ENCODE measurements around the gene ATPAF1.

The ATPAF1 gene

GRCh38 chr1:46646844-46647243 is 21.3 kb downstream of the ATPAF1 start:
- no peak for DNase-seq

DNA sequence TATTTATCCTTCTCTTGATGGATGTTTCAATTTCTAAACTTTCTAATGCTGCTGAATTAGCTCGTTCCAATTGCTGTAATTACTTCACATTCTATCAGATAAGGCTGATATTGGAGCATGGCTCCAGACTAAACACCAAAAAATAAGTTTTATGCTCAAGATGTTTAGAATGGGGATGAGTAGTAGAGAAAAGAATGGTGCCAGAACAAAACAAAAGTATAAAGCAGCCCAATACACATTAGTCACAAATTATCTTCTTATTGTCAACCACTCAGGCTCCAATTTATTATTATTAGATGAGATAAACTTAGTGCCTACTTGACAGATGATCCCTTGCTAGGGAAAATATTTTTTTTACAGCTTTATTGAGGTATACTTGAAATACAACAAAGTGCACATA is 21.8 kb downstream of the ATPAF1 start:
- DNase-seq = no peak

GRCh38 chr1:46645815-46646214 is 22.3 kb downstream of the ATPAF1 start:
- no peak for DNase-seq

- no peak for DNase-seq
These were observed 24.8 kb downstream of the ATPAF1 start for GRCh38 chr1:46643368-46643775.

- DNase-seq = no peak
These were observed 26.0 kb downstream of the ATPAF1 start for GRCh38 chr1:46642115-46642680.

GRCh38 chr1:46639547-46639946 is 28.6 kb downstream of the ATPAF1 start:
- no peak for DNase-seq

DNA sequence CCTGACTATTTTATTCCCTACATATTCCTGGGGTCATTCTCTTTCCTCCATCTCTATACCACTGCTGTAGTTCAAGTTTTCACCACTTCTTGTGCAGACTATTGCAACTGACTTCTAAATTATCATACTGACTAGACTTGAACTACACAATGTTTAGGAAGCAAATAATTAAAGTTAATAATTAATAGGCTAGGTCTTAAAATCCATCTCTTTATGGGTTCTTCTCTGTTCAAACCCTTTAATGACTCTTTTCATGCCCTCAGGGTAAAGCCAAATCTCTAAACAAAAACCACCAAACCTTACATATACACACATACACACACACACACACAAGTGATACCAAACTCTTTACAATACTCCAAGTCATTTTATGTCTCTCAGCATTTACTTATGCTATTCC is 29.2 kb downstream of the ATPAF1 start:
- no peak for DNase-seq

GRCh38 chr1:46637444-46638083 is 30.6 kb downstream of the ATPAF1 start:
- no peak for DNase-seq

GRCh38 chr1:46635205-46635604 is 33.0 kb downstream of the ATPAF1 start:
- no peak for DNase-seq

- DNase-seq = no peak
These were observed 37.4 kb downstream of the ATPAF1 start for GRCh38 chr1:46630719-46631118.

DNA sequence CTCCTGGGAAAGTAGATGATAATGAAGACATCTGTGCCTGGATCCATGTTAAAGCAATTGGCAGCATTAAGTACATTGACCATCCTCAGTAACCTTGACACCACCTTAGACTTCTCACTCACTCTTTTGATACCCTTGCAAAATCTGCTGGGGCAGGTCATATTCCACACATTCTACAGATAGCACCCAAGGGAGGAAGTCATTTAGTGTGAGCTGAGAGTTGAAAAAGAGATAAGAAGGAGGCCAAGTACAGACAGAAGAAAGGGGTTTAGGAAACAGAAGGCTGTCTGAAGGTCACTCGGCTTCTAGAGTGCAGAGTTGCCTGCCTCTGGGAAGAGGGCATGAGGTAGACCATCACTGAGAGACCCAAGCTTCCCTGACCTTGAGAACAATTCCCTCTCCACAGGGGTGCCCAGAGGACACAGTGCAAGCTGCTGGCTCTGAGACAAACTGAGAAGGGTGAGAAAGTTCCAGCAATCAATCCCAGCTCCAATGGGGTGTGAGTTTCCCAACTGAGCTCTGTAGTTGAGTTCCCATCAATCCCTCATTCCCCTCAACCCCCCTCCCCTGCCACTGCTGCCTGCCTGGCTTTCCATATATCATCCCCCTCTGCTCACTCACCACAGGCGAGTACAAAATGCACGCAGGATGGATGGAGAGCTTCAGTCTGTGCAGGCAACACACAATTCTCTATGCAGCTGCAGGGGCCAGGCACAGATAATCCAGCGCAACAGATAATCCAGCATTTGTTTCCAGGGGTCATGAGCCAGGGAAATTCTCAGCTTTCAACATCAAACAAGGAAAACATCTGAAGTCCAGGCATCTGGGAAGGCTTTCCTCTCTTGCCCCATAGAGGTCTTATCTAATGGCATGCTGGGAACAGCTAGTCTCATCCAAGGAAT is 44.2 kb downstream of the ATPAF1 start:
- DNase-seq = no peak

DNA sequence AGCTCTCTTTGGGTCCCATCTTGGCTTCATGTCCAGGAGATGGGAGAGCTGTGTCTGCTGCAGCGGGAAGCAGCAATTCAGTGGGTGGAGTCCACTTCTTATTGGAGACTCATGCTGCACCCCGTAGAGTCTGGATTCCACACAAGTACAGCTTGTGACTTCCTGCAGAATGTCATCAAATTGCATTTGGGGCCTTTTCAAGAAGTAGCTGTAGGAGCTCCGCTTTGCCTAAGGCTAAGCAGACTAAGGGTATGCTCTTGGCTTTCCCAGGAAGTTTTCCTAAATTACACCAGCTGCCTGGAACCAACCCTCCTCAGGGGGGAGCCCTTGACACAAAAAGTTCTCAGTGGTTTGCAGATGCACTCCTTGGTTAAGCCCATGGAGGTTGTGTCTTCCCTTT is 45.8 kb downstream of the ATPAF1 start:
- DNase-seq = no peak

DNA sequence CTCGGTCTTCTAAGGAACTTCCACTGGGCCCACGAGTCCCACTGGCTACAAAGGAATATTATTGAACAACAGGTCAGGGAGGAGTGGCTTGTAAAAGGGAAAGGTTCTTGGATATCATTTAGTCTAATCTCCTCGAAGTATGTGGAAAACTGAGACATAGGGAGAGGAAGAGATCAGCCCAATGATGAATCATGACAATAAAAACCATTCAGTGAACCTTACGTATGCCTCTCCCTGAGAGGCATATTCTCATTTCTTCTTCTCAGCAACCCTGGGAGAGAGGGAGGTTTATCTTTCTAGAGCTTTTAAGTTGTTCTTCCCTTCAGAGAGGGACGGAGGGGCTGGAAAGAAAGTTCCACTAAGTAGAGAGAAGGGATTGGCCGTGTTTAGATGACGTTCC is 46.2 kb downstream of the ATPAF1 start:
- no peak for DNase-seq

- DNase-seq = no peak
These were observed 48.4 kb downstream of the ATPAF1 start for GRCh38 chr1:46619656-46620258.

DNA sequence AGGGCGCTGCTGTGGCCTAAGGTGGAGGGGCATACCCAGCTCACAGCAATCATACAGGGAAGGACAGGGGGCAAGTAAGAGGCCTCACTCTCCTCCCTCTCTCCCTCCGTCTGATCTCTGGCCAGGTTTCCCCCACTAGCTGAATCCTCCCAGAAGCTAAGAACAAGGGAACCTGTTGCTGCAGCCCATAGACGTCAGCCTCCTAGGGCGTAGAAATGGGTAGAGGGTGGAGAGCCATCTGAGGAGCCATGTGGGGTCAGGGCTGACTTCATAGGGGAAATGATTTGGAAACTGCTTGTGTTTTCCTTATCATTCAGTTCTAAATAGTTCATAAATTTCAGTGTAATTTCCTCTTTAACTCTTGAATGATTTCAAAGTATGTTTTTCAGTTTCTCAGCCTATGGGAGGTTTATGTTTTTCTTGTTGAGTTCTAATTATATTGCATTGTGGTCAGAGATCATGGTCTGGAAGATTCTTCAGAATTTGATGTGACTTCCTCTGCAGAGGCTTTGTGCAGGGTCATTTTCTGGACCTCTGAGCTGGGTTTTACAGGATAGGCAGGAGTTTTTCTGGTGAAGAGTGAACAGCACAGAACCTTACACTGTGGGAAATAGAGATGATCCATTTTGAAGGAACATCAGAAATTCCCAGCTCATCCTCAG is 49.3 kb downstream of the ATPAF1 start:
- no peak for DNase-seq

DNA sequence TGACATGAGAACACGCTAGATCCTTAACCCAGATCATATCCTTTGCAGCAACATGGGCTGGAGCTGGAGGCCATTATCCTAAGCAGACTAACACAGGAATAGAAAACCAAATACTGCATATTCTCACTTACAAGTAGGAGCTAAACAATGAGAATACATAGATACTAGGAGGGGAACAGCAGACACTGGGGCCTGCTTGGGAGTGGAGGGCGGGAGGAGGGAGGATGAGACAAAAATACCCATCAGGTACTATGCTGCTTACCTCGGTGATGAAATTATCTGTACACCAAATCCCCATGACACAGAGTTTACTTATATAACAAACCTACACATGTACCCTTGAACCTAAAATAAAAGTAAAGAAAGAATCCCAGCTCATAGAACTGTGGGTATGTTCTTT is 50.3 kb downstream of the ATPAF1 start:
- no peak for DNase-seq

- DNase-seq = no peak
These were observed 50.9 kb downstream of the ATPAF1 start for GRCh38 chr1:46617108-46617800.

GRCh38 chr1:46616277-46617107 is 51.7 kb downstream of the ATPAF1 start, which contains the start of gene MOB3C:
Gene MOB3C (minus strand): TSS chr1:46616811. CDS start chr1:46613321, 3,490 bp downstream.
- peak; percentile 40 to 42 for DNase-seq

DNA sequence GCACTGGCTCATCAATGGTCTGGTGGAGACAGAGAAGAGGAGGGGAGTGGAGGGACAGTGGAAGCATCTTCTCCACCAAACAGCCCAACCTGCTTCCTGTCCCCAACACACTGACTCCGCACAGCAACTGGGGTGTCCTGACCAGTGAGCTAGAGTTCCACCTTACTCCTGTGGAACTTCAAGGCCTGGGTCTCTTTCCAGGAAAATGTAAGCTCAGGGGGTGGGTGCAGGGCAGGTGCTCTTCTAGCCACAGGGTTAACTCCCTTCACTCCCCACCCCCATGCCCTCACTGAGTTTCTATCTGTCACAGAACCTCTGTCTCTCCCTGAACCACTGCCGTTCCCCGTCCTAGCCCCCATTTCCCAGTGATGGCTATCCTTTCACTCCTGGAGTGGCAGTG is 52.4 kb downstream of the ATPAF1 start:
- no peak for DNase-seq

DNA sequence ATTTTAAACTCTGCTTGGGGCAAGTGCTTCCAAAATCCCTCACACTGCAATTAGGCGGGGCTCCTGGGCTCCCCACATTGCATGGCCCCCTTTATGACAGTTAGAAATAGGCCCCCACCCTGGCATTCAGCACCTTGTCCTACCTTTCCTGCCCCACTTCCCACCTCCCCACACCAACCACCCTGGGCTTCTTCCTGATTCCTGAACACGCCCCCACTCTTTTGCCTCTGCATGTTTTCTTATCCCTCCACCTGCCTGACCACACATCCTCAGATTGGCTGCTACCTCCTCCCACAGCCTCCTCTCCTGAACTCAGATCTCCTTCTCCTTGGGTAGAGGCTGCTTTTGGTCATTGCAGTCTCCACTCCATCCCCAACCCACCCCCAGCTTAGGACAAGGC is 53.1 kb downstream of the ATPAF1 start:
- DNase-seq = no peak

DNA sequence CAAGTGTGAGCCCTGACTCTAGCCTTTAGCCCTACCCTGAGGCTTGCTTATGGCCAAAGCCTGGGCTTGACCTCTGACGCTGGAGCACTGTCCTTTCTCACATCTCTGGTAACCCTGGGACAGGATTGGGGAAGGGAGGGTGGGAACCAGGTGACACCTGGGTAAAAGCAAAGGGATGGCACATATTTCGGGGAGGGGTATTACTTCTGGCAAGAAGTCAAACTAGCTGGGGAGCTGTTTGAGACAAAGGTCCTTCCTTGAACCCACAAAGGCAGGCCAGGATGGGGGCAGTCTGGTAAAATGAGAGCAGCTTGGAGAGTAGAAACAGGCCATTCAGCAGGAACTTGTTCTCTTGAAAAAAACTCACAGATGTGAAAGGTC is 53.6 kb downstream of the ATPAF1 start:
- no peak for DNase-seq

Measured in bone marrow (tissue), 2 donors.